Activated naive CD8-positive, alpha-beta T cell treated with anti-CD3 and anti-CD28 coated beads for 36 hours (primary cell): Measurements from ENCODE around the gene CARD8. TPM values are rescaled to one million over a fixed set of nuclear protein-coding genes. Genes with fewer than 3 reads are reported as not detected.
"Not testable (repeated sequence)": the region's sequence is repeated elsewhere in the genome, so short reads cannot be mapped to it uniquely, and the experiment has no call there.

Source experiments
- DNase-seq: peaks from one replicate; pipeline ENCODE4 v3.0.0; 2021
- H3K27ac Mint-ChIP-seq: one replicate; pipeline ENCODE4 v1.8.0; 2022; ENCODE audit warnings: mild to moderate bottlenecking, moderate library complexity, mixed read lengths
- H3K27me3 Mint-ChIP-seq: one replicate; pipeline ENCODE4 v1.8.0; 2022; ENCODE audit warnings: mild to moderate bottlenecking, mixed read lengths
- H3K36me3 Mint-ChIP-seq: one replicate; pipeline ENCODE4 v1.8.0; 2021; ENCODE audit warnings: mild to moderate bottlenecking, mixed read lengths
- H3K4me1 Mint-ChIP-seq: one replicate; pipeline ENCODE4 v1.8.0; 2021; ENCODE audit warnings: mixed read lengths
- H3K4me3 Mint-ChIP-seq: one replicate; pipeline ENCODE4 v1.8.0; 2022; ENCODE audit warnings: mild to moderate bottlenecking, moderate library complexity, mixed read lengths
- H3K9me3 Mint-ChIP-seq: one replicate; pipeline ENCODE4 v1.8.0; 2022; ENCODE audit warnings: mixed read lengths
- total RNA-seq, 2 experiments: library from RNA; stranded (reverse); gene quantifications; one replicate each; pipeline ENCODE4 v1.2.3, GENCODE V29; 2021

CARD8 gene
- total RNA-seq, 2 experiments from 2014 or later: 102 to 103 TPM

DNA sequence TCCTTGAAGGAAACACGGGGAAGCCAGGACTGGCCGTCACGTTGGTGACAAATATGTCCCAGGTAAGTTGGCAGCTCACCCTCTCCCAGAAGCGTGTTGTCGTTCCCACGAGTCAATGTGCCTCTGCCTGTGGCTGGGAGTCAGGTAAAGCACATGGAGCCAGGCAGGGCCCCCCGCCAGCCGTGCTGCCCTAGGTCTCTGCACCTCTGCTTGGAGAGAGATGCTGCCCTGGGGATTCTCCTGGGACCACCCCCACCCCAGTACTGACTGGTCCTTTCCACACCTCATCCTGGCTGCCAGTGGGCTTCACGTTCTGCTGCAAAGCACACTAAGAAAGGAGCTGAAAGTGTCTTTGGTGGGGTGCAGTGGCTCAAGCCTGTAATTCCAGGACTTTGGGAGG, 24.0 kb upstream of the CARD8 start:
- H3K4me3 Mint-ChIP-seq: no peak overlapping the region
- H3K4me1 Mint-ChIP-seq: no peaks in the 10 kb centered on the region
- H3K27ac Mint-ChIP-seq: no peak overlapping the region
- H3K9me3 Mint-ChIP-seq: no peaks in the 10 kb centered on the region
- H3K36me3 Mint-ChIP-seq: peaks cover 6% of the 10 kb centered on the region
- H3K27me3 Mint-ChIP-seq: peaks cover 7% of the 10 kb centered on the region
- DNase-seq: no peak

DNA sequence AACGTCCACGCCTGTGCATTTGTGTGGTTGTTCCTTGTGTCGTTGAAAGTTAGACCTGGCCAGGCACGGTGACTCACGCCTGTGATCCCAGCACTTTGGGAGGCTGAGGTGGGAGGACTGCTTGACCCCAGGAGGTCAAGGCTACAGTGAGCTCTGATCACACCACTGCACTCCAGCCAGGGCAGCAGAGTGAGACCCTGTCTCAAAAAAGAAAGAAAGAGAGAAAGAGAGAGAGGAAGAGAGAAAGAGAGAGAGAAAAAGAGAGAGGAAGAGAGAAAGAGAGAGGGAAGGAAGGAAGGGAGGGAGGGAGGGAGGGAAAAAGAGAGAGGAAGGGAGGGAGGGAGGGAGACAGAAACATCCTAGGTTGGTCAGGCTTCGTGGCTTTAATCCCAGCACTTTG, 19.2 kb upstream of the CARD8 start:
- no peak for DNase-seq
- no peak overlapping the region for H3K27ac Mint-ChIP-seq
- no peaks in the 10 kb centered on the region for H3K36me3 Mint-ChIP-seq
- H3K4me3 Mint-ChIP-seq: no peak overlapping the region
- no peaks in the 10 kb centered on the region for H3K9me3 Mint-ChIP-seq
- H3K27me3 Mint-ChIP-seq: peaks cover 14% of the 10 kb centered on the region
- peaks cover 7% of the 10 kb centered on the region for H3K4me1 Mint-ChIP-seq

DNA sequence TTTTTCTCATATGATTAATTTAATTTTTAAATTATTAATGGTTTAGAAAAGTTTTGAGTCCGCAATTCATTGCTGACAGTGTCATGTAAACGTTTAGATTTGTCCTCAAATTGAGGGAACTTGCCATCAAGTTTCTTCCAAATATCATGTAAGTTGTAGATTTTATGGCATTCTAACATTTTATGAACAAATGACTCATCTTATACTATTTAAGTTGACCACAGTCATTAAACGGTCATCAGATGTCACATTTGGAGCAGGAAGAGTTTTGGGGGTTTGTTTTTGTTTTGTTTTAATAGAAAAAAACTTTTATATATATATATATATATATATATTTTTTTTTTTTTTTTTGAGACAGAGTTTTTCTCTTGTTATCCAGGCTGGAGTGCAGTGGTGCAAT, 18.5 kb upstream of the CARD8 start:
- Mint-ChIP-seq H3K27ac (no peak overlapping the region), H3K4me1 (peaks cover 9% of the 10 kb centered on the region), H3K9me3 (no peaks in the 10 kb centered on the region), H3K36me3 (no peaks in the 10 kb centered on the region), H3K27me3 (peaks cover 19% of the 10 kb centered on the region), H3K4me3 (no peak overlapping the region)
- no peak for DNase-seq

DNA sequence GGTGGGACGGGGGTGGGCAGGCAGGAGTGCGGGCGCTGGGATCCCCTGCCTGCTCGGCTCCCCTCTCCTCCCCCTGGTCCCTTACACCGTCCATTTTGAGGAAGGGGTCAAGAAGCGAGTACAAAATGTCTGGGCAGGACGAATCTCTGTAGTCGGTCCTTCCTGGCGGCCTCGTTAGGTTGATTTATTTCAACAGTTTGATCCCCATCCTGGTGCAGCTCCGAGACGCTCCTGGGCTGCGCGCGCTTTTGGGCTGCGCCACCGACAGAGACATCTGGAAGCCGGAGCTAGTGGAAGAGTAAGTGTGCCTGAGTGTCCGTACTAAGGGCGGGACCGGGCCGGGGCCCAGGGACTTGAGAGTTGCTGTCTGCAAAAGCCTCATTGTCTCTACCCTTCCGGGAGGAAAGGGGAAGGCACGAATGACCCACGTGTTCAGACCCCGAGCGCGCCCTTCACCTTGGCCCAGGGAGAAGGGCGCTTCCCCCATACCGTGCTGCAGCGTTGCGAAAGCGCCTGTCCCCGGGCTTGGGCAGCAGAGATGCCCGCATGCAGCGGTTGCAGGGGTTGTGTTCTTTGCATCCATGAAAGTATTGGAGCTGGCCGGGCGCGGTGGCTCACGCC, 15.9 kb upstream of the CARD8 start:
- Mint-ChIP-seq H3K36me3 (no peaks in the 10 kb centered on the region), H3K9me3 (no peaks in the 10 kb centered on the region), H3K4me3 (peak overlapping the region; percentile 86), H3K4me1 (peaks cover 13% of the 10 kb centered on the region), H3K27ac (peak overlapping the region; percentile 65), H3K27me3 (peaks cover 17% of the 10 kb centered on the region)
- DNase-seq: peak; percentile 21

DNA sequence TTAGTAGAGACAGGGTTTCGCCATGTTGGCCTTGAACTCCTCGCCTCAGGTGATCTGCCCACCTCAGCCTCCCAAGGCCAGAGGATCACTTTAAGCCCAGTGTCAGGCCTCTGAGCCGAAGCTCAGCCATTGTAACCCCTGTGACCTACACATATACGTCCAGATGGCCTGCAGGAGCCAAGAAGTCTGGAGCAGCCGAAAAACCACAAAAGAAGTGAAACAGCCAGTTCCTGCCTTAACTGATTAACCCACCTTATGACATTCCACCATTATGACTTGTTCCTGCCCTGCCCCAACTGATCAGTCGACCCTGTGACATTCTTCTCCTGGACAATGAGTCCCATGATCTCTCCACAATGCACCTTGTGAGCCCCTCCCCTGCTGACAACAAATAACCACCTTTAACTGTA, 13.9 kb upstream of the CARD8 start:
- H3K4me1 Mint-ChIP-seq: peaks cover 13% of the 10 kb centered on the region
- H3K27ac Mint-ChIP-seq, DNase-seq, H3K36me3 Mint-ChIP-seq, H3K9me3 Mint-ChIP-seq: not testable (repeated sequence)
- H3K27me3 Mint-ChIP-seq: peaks cover 17% of the 10 kb centered on the region
- H3K4me3 Mint-ChIP-seq: peak overlapping the region; percentile 55

DNA sequence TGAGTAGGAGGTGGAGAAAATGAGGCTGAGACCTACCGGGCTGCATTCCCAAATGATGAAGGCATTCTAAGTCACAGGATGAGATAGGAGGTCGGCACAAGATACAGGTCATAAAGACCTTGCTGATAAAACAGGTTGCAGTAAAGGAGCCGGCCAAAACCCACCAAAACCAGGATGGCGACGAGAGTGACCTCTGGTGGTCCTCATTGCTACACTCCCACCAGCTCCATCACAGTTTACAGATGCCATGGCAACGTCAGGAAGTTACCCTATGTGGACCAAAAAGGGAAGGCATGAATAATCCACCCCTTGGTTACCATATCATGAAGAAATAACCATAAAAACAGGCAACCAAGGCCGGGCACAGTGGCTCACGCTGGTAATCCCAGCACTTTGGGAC, 9.6 kb upstream of the CARD8 start:
- not testable (repeated sequence) for H3K36me3 Mint-ChIP-seq, H3K4me3 Mint-ChIP-seq, DNase-seq, H3K27ac Mint-ChIP-seq, H3K9me3 Mint-ChIP-seq
- H3K27me3 Mint-ChIP-seq: peaks cover 13% of the 10 kb centered on the region
- peaks cover 18% of the 10 kb centered on the region for H3K4me1 Mint-ChIP-seq

DNA sequence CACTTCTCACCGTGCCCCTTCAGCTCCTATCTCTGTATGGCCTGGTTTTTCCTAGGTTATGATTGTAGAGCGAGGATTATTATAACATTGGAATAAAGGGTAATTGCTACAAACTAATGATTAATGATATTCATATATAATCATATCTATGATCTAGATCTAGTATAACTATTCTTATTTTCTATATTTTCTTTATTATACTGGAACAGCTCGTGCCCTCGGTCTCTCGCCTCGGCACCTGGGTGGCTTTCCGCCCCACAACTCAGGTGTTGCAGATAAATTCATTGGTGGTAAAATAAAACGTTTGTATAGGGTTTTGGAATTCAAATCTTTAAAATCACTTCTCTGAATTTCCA, 4.6 kb upstream of the CARD8 start:
- H3K9me3 Mint-ChIP-seq, DNase-seq, H3K27me3 Mint-ChIP-seq, H3K36me3 Mint-ChIP-seq: not testable (repeated sequence)
- Mint-ChIP-seq H3K4me3 (peak overlapping the region; percentile 79), H3K4me1 (peaks cover 44% of the 10 kb centered on the region), H3K27ac (peak overlapping the region; percentile 96)

DNA sequence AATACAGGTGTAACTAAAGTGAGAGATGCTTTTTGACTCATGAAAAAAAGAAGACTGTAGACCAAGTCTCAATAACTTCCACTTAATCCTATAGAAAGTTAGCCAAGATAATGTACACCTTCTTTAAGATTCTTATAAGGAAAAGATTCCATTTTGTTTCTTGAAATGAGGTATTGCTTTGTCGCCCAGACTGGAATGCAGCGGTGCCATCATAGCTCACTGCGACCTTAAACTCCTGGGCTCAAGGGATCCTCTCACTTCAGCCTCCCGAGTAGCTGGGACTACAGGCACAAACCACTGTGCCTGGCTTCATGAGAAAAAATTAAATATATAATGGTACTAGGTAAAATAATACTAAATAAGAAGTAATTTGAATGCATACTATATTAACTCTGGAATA, 3.3 kb upstream of the CARD8 start:
- H3K27me3 Mint-ChIP-seq, DNase-seq, H3K9me3 Mint-ChIP-seq: not testable (repeated sequence)
- peaks cover 19% of the 10 kb centered on the region for H3K36me3 Mint-ChIP-seq
- peaks cover 52% of the 10 kb centered on the region for H3K4me1 Mint-ChIP-seq
- H3K4me3 Mint-ChIP-seq: peak overlapping the region; percentile 87
- H3K27ac Mint-ChIP-seq: peak overlapping the region; percentile 96

DNA sequence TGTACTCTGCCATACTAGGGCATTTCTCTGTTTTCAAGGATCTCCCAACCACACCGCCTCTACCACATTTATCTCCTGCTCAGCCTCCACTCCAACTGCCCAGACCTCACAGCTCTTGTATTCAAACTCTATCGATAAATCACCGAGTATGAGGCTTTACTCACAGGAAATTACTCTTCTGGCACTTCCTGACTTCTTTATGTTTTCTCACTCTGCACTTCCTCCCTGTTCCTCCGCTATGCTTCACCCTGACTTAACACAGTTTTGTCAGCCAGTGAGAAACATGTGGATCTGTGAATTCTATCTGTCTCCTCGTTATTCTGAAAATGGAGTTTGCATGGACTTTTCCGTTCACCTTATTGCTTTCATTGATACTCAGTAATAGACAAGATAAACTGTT, 2.6 kb upstream of the CARD8 start:
- Mint-ChIP-seq H3K9me3 (peaks cover 2% of the 10 kb centered on the region), H3K36me3 (peaks cover 21% of the 10 kb centered on the region), H3K27me3 (no peaks in the 10 kb centered on the region), H3K4me3 (peak overlapping the region; percentile 87), H3K4me1 (peaks cover 55% of the 10 kb centered on the region), H3K27ac (peak overlapping the region; percentile 96)
- no peak for DNase-seq

DNA sequence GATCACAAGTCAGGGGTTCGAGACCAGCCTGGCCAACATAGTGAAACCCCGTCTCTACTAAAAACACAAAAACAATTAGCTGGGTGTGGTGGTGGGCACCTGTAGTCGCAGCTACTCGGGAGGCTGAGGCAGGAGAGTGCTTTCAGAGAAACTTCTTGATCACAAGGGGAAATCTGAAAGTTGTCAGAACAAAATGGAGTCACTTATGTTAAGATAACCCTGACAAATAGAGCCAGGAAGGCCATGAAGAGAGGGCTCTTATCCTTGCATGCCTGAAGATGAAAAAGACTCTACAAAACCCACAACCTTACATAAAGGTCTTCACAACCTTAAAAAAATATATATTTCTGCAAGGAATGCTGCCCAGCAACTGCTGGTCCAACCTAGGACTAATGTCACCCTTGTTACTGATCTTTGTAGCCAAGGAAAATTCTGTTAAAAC, 1.2 kb downstream of the CARD8 start:
- peaks cover 2% of the 10 kb centered on the region for H3K9me3 Mint-ChIP-seq

DNA sequence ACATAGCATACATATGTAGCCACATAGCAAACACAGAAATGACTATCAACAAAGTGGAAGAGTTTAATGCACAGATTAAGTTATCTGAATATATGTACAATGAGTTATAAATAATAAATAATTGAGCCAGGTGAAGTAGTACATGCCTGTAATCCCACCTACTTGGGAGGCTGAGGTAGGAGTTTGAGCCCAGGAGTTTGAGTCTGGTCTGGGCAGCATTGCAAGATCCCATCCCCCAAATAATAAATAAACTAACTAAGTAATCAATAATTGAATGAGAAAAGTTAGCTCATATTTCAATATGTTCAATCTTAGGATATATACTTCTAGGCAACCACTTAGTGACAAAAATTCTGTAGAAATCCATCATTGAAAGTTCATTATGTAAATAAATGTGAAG, 1.7 kb downstream of the CARD8 start:
- peak overlapping the region; percentile 86 for H3K4me3 Mint-ChIP-seq
- no peak for DNase-seq
- H3K36me3 Mint-ChIP-seq: peaks cover 34% of the 10 kb centered on the region
- H3K27ac Mint-ChIP-seq: peak overlapping the region; percentile 93
- peaks cover 2% of the 10 kb centered on the region for H3K9me3 Mint-ChIP-seq
- no peaks in the 10 kb centered on the region for H3K27me3 Mint-ChIP-seq
- peaks cover 67% of the 10 kb centered on the region for H3K4me1 Mint-ChIP-seq

More for the DNA sequence above, 1.2 kb downstream of the CARD8 start:
- H3K4me3 Mint-ChIP-seq: peak overlapping the region; percentile 86
- H3K36me3 Mint-ChIP-seq: peaks cover 33% of the 10 kb centered on the region
- H3K27me3 Mint-ChIP-seq: no peaks in the 10 kb centered on the region
- H3K27ac Mint-ChIP-seq: peak overlapping the region; percentile 93
- DNase-seq: no peak
- peaks cover 72% of the 10 kb centered on the region for H3K4me1 Mint-ChIP-seq

DNA sequence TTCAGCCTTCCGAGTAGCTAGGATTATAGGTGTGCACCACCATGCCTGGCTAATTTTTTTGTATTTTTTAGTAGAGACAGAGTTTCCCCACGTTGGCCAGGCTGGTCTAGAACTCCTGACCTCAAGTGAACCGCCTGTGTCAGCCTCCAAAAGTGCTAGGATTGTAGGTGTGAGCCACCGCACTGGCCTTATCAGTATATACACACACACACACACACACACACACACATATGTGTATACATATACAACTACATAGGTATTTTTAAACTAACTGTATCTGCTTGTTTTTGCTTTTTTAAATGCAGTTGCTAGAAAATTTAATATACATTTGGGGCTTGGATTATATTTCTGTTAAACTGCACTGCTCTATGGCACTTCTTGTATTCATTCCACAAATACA, 3.1 kb downstream of the CARD8 start:
- Mint-ChIP-seq H3K4me1 (peaks cover 66% of the 10 kb centered on the region), H3K27me3 (no peaks in the 10 kb centered on the region), H3K9me3 (peaks cover 2% of the 10 kb centered on the region), H3K36me3 (peaks cover 42% of the 10 kb centered on the region), H3K4me3 (no peak overlapping the region), H3K27ac (peak overlapping the region; percentile 38)
- no peak for DNase-seq

DNA sequence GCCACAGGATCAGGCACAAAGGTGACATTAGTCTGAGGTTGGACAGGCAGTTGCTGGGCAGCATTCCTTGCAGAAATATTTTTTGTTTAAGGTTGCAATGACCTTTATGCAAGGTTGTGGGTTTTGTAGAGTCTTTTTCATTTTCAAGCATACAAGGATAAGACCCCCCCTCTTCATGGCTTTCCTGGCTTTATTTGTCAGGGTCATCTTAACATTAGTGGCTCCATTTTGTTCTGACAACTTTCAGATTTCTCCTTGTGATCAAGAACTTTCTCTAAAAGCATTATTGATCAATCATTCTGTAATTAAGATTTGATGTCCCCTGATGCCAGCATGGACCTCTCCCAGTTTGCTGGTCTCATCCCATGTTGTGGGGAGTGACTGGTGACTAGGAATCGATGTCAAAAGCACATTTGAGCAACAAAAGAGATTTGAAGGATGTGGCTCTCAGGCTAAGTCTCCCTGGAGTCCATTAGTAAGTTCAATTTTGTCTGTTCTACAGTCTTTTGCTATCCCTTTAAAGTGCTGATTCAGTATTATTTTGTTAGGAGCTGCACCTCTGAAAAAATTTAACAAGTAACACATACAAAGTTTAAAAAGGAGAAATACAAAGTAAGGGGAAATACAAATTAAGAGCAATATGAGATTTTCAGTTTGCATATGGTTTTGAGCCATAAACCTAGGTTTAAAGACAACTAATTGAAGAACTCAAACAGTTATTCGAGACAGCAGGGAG, 5.3 kb downstream of the CARD8 start:
- Mint-ChIP-seq H3K27ac (peak overlapping the region; percentile 99), H3K9me3 (peaks cover 2% of the 10 kb centered on the region), H3K27me3 (no peaks in the 10 kb centered on the region), H3K4me3 (peak overlapping the region; percentile 91), H3K4me1 (peaks cover 66% of the 10 kb centered on the region), H3K36me3 (peaks cover 49% of the 10 kb centered on the region)
- DNase-seq: no peak

DNA sequence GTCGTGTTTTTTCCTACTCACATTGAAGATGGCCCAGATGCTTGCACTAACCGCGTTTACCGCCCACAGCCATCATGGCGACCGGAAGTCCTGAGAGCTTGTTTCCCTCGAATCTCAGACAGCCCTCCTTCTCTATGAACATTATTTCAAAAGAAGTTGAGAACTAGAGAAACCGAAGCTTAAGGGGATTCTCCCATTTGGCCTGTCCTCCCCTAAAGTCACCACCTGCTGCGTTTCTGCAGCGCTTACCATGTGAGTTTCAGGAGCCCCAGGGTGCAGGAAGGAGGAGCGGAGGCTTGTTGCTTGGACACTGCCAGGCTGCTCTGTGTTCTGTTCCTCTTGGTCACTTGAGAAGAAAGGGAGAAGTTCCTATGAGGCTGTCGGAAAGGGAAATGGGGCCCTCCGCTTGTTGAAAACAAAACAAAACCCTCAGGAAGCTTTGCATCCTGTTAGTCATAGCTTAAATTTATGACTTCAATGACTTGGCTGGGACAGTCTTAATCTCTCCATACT, 6.2 kb downstream of the CARD8 start:
- no peaks in the 10 kb centered on the region for H3K27me3 Mint-ChIP-seq

DNA sequence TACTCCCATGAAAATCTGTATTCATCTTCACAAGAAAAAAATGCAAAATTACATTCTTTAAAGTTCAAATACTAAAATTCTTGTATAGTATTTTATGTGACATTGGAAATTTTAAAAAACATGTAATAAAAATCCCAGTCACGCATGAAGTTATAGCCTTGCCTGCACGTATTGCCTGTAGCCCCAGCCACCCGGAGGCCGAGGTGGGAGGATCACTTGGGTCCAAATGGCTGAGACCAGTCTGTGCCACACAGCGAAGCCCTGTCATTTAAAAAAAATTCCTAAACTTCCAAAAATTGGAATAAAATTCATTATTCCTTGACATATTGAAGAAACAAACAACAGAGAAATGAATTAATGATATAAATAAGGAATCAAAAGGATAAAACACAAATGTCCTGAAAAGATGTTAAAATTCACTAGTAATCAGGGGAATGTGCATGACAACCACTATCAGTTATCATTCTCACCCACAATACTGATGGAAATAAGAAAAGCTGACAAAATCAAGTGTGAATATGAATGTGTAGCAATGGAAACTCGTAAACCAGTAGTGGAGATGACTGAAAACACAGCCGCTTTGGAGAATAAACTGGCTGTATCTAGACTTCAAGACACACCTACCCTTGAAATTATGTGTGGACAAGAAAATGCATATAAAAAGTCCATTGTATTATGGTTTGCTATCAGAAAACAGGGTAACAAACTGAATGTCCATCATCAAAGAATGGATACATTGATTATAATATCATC, 7.5 kb downstream of the CARD8 start:
- Mint-ChIP-seq H3K4me1 (peaks cover 69% of the 10 kb centered on the region), H3K9me3 (no peaks in the 10 kb centered on the region), H3K4me3 (peak overlapping the region; percentile 90), H3K36me3 (peaks cover 51% of the 10 kb centered on the region), H3K27me3 (no peaks in the 10 kb centered on the region), H3K27ac (peak overlapping the region; percentile 95)
- DNase-seq: no peak

More for the DNA sequence above, 6.2 kb downstream of the CARD8 start:
- H3K27ac Mint-ChIP-seq: peak overlapping the region; percentile 99
- no peaks in the 10 kb centered on the region for H3K9me3 Mint-ChIP-seq
- DNase-seq: peak; percentile 80
- H3K4me1 Mint-ChIP-seq: peaks cover 72% of the 10 kb centered on the region
- H3K4me3 Mint-ChIP-seq: peak overlapping the region; percentile 91
- peaks cover 55% of the 10 kb centered on the region for H3K36me3 Mint-ChIP-seq
